SK-N-DZ (cell line): ENCODE measurements around the gene PLA2G4C.

Experiments
- DNase-seq: peaks from one replicate; pipeline ENCODE4 v3.0.0-alpha.2; 2015; ENCODE audit warnings: low spot score

PLA2G4C gene

GRCh38 chr19:47998800-47999199 is 111.8 kb downstream of the PLA2G4C start:
- no peak for DNase-seq
